NCI-H1694 (cell line): ENCODE data around the gene NALCN.

Experiments used
- DNase-seq: peaks from one replicate; lab custom pipeline; 2025; lab: John Stamatoyannopoulos, UW

Gene NALCN

GRCh38 chr13:101416181-101417042 lies at the start of gene NALCN:
Gene NALCN (minus strand): TSS chr13:101416508. CDS start chr13:101399126, 17,382 bp downstream.
- no peak for DNase-seq

- DNase-seq = no peak
Measured at GRCh38 chr13:101465877-101466276, 49.6 kb upstream of the NALCN start.

- no peak for DNase-seq
Measured at GRCh38 chr13:101457176-101457575, 40.9 kb upstream of the NALCN start.

- no peak for DNase-seq
Measured at GRCh38 chr13:101455863-101456262, 39.6 kb upstream of the NALCN start.

GRCh38 chr13:101454767-101455166 lies 38.5 kb upstream of the NALCN start:
- no peak for DNase-seq

- DNase-seq = no peak
Measured at GRCh38 chr13:101453784-101454201, 37.5 kb upstream of the NALCN start.

- no peak for DNase-seq
Measured at GRCh38 chr13:101452519-101453485, 36.5 kb upstream of the NALCN start, which contains the start of gene ITGBL1. Gene ITGBL1 (plus strand): TSS chr13:101452675. CDS start chr13:101452834, 159 bp downstream.

GRCh38 chr13:101451641-101452040 lies 35.3 kb upstream of the NALCN start:
- no peak for DNase-seq

GRCh38 chr13:101450749-101451130 lies 34.4 kb upstream of the NALCN start:
- no peak for DNase-seq

GRCh38 chr13:101449790-101450748 lies 33.8 kb upstream of the NALCN start:
- DNase-seq = no peak

- no peak for DNase-seq
Measured at GRCh38 chr13:101447852-101448251, 31.5 kb upstream of the NALCN start.

GRCh38 chr13:101434486-101434885 lies 18.2 kb upstream of the NALCN start:
- DNase-seq = no peak

GRCh38 chr13:101433895-101434294 lies 17.6 kb upstream of the NALCN start:
- DNase-seq = no peak

- DNase-seq = no peak
Measured at GRCh38 chr13:101429733-101430132, 13.4 kb upstream of the NALCN start.

GRCh38 chr13:101425623-101426022 lies 9.3 kb upstream of the NALCN start:
- DNase-seq = no peak

- DNase-seq = no peak
Measured at GRCh38 chr13:101425156-101425471, 8.8 kb upstream of the NALCN start.

- DNase-seq = no peak
Measured at GRCh38 chr13:101424381-101425155, 8.3 kb upstream of the NALCN start.

GRCh38 chr13:101423872-101424271 lies 7.6 kb upstream of the NALCN start:
- no peak for DNase-seq

- DNase-seq = no peak
Measured at GRCh38 chr13:101417501-101417900, 1.2 kb upstream of the NALCN start.

- DNase-seq = no peak
Measured at GRCh38 chr13:101417043-101417406, 717 bp upstream of the NALCN start.
